ENCODE data around the gene TRAPPC13. TPM values are rescaled to one million over a fixed set of nuclear protein-coding genes. Genes with fewer than 3 reads are reported as not detected.

TRAPPC13 gene
- total and polyA plus RNA-seq, 2 of the 4 experiments (the other 2 are of a cell fraction), result 10.1 to 17.2 TPM

DNA sequence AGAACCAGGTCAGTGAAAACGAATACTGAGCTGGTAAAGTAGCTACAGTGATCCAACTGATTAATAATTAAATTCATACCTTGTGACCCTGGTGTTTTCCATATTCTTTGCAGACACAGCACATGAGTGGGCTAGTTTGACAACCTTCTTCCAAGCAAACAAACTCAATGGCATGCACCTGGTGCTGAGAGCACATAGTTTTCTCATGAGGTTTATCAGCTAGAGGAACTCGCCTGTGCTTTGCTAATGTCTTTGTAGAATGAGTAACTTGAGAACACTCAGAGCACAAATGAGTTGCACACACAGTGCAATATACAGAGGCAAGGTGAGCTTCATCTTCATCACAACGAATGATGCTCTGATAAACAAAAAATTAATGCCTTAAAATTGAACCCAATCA is 13.3 kb upstream of the TRAPPC13 start:
- H3K18ac ChIP-seq (ENCODE audit: low read depth, low read length), result no peak overlapping the region
- no peak overlapping the region for H2AK9ac ChIP-seq (replicated peaks; ENCODE audit: low read depth, low read length, poor library complexity)
- H4K5ac ChIP-seq (ENCODE audit: low read depth, low read length), result no peak overlapping the region
- no peak overlapping the region for H3K23ac ChIP-seq (ENCODE audit: low read depth, low read length)
- H3K9me1 ChIP-seq (ENCODE audit: insufficient read depth, low read length), result 0 out of 2 replicates have a peak, but pooled peaks cover 2% of the 10 kb centered on the region
- peaks cover 6 to 13% of the 10 kb centered on the region in 2 experiments; a peak in 3 of 4 replicates for H3K79me1 ChIP-seq (ENCODE audit: low read depth in 1 of 2, low read length in 2 of 2)
- intact Hi-C loops (cut with micrococcal nuclease) (no loop called here), dilution Hi-C loops (cut with HindIII; ENCODE audit: low sequenced_read_pairs, unreplicated experiment) (no loop called here), in situ Hi-C loops (cut with MboI; ENCODE audit: low sequenced_read_pairs) (no loop called here)
- ATAC-seq (ENCODE audit: low read depth) (no peak), DNase-seq (peak; percentile 47)
- H2BK20ac ChIP-seq (ENCODE audit: low read depth, low read length), result no peak overlapping the region
- H3K9ac ChIP-seq (ENCODE audit: low read depth, low read length), result no peak overlapping the region
- H3K56ac ChIP-seq (ENCODE audit: extremely low read depth, insufficient read depth, low read length), result no peak overlapping the region
- no peak overlapping the region for H2AFZ ChIP-seq (replicated peaks; ENCODE audit: low read length, poor library complexity)
- no peaks in the 10 kb centered on the region; the same call in 1 of the 2 replicates for H4K20me1 ChIP-seq (ENCODE audit: insufficient read depth, low read length)
- H3K4ac ChIP-seq (ENCODE audit: low read depth, low read length), result no peak overlapping the region
- H2AK5ac ChIP-seq (ENCODE audit: low read depth, low read length), result no peak overlapping the region
- H2BK120ac ChIP-seq (ENCODE audit: low read depth, low read length), result no peak overlapping the region
- ChIA-PET POLR2A (ENCODE audit: unreplicated experiment) (interaction anchor here (0.5 kb wide), 1 partner anchor 94 kb away, joined by 3 read pairs; no protein-coding TSS in a partner anchor), CTCF (interaction anchor here (1.0 kb wide), 1 partner anchor 14 kb away, joined by 3 read pairs; no protein-coding TSS in a partner anchor)
- H4K8ac ChIP-seq (ENCODE audit: low read depth in 2 of 2, low read length in 2 of 2), result no peak overlapping the region
- H3K4me1 ChIP-seq (ENCODE audit: control insufficient read depth, insufficient read depth, low read length), result no peaks in the 10 kb centered on the region
- no peak overlapping the region for H3K27ac ChIP-seq (ENCODE audit: insufficient read depth, low read length)
- H2BK5ac ChIP-seq (ENCODE audit: low read depth, low read length, poor library complexity, severe bottlenecking), result no peak overlapping the region
- WGBS, 2 experiments (ENCODE audit: extremely low coverage in 2 of 2, insufficient read length in 1 of 2), result 100% methylated on average over 1 of the region's 3 CpGs; no CpG with 5 or more reads in 1 of the 2 experiments
- no peaks in the 10 kb centered on the region for H3K9me3 ChIP-seq (ENCODE audit: control insufficient read depth, insufficient read depth, low read length)
- no peaks in the 10 kb centered on the region for H3K27me3 ChIP-seq (ENCODE audit: control insufficient read depth, insufficient read depth, low read length)
- H3K36me3 ChIP-seq (ENCODE audit: control insufficient read depth, insufficient read depth, low read length), result peaks cover 29% of the 10 kb centered on the region
- no TSS peak for BruUV-seq (replicated peaks)
- no peak overlapping the region for H3K4me3 ChIP-seq (ENCODE audit: insufficient read depth, low read depth, low read length)
- no peak overlapping the region for H3K14ac ChIP-seq (replicated peaks; ENCODE audit: low read depth, low read length)
- TF ChIP-seq FOS (IDR thresholded peaks at IDR 0.05; ENCODE audit: low read depth, low read length), result no peak
- TF ChIP-seq RAD21 (IDR thresholded peaks at IDR 0.05; ENCODE audit: low read length), result no peak
- no peak for TF ChIP-seq CHD1 (IDR thresholded peaks at IDR 0.05; ENCODE audit: low read depth, low read length)
- no peak for TF ChIP-seq BHLHE40 (IDR thresholded peaks at IDR 0.05; ENCODE audit: low read depth, low read length)
- no peak for TF ChIP-seq CTCF (conservative IDR thresholded peaks at IDR 0.05; ENCODE audit: low read depth, low read length)
- TF ChIP-seq MAFK (IDR thresholded peaks at IDR 0.05; ENCODE audit: low read depth, low read length), result no peak
- no peak for TF ChIP-seq NFE2L2 (IDR thresholded peaks at IDR 0.05; ENCODE audit: low read depth, low read length)
- no peak for TF ChIP-seq MXI1 (IDR thresholded peaks at IDR 0.05; ENCODE audit: borderline replicate concordance, low read depth, low read length)
- no peak for TF ChIP-seq RFX5 (IDR thresholded peaks at IDR 0.05; ENCODE audit: low read depth, low read length)
- no peak for TF ChIP-seq POLR2A (IDR thresholded peaks at IDR 0.05; ENCODE audit: low read depth, low read length)
- no peak for TF ChIP-seq USF2 (IDR thresholded peaks at IDR 0.05; ENCODE audit: low read depth, low read length)
- no peak for TF ChIP-seq ELK1 (IDR thresholded peaks at IDR 0.05; ENCODE audit: borderline replicate concordance, low read depth, low read length)
- TF ChIP-seq SMC3 (IDR thresholded peaks at IDR 0.05; ENCODE audit: low read depth, low read length), result no peak
- TF ChIP-seq CEBPB (IDR thresholded peaks at IDR 0.05; ENCODE audit: low read depth, low read length), result no peak
- TF ChIP-seq MAZ (IDR thresholded peaks at IDR 0.05; ENCODE audit: borderline replicate concordance, low read depth, low read length), result no peak
- no peak for TF ChIP-seq RCOR1 (IDR thresholded peaks at IDR 0.05; ENCODE audit: insufficient replicate concordance, low read length)
- no peak overlapping the region for H4K91ac ChIP-seq (ENCODE audit: insufficient read depth, low read depth, low read length)
- H2BK15ac ChIP-seq (ENCODE audit: low read depth, low read length), result no peak overlapping the region
- no peak overlapping the region for H3K4me2 ChIP-seq (ENCODE audit: low read depth, low read length)
